CD4-positive, alpha-beta T cell treated with Interferon gamma for 1 hour (primary cell): ENCODE measurements around the gene SH2B2.

Experiments
- DNase-seq: peaks from one replicate; pipeline ENCODE4 v3.0.0-alpha.2; 2020

Gene SH2B2

DNA sequence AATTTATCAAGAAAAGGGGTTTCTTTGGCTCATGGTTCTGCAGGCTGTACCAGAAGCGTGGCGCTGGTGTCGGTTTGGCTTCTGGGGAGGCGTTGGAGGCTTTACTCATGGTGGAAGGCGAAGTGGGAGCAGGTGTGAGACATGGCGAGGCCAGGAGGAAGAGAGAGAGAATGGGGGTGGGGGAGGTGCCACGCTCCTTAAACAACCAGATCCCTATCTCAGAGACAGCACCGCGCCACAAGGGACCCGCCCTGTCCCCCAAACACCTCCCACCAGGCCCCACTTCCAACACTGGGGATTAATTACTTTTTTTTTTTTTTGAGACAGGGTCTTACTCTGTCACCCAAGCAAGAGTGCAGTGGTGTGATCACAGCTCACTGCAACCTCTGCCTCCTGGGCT, 18.0 kb upstream of the SH2B2 start:
- no peak for DNase-seq

DNA sequence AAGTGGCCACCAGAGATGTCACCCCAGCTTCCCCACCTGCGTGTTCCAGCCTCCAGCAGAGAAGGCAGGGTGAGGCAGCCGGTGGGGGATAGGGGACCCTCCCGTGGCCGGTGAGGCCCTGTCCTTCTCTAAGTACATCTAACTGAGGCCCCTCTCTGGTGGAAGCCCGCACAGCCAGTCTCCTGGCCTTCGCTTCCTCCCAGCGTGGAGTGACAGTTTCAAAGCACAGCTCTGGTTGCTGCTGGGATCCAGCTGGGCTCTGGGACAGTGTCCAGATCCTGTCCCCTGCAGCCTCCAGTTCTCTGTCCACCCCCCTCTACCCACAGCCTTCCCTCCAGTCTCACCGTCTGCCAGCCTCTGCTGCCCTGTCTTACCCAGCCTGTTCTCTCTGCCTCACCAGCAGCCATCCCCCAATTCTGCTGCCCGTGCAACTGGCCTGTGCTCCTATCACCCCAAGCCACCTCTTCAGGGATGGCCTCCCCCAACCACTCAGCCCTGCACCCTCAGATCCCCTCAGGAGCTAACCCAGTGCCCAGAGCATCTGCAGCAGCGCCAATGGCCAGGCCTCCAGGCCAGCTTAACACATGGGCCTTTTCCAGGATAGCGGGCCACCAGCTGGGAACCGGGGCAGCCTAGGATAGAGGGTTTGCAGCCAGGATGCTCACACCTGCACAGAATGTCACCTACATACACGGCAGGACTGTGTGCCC, 16.3 kb upstream of the SH2B2 start:
- no peak for DNase-seq

DNA sequence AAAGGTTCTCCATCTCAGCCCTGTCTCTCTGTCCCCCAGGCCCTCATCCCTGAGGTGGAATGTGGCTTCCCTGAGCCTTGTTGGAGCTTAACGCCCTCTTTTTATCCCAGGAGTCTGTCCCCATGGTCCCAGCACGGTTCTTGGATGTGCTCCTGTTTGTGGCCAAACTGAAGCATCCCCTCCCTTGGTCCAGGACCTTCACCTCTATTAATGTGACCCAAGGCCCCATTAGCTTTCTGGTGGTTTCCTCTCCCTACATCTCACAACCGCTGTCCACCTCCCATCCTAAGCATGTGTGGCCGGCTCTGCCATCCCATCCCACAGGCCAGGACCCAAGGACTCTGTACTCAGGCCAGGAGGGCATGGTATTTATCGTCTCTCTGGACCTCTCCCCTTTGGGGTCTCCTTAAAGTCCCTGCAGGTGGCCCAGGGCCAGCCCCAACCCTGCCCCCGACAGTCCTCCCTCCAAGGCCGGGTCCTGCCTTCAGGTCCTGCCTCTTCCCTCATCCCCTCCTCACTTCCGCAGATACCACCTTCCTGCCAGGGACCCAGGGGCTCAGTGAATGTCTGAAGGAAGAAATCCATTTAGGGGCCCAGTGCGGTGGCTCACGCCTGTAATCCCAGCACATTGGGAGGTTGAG, 15.4 kb upstream of the SH2B2 start:
- DNase-seq: no peak

DNA sequence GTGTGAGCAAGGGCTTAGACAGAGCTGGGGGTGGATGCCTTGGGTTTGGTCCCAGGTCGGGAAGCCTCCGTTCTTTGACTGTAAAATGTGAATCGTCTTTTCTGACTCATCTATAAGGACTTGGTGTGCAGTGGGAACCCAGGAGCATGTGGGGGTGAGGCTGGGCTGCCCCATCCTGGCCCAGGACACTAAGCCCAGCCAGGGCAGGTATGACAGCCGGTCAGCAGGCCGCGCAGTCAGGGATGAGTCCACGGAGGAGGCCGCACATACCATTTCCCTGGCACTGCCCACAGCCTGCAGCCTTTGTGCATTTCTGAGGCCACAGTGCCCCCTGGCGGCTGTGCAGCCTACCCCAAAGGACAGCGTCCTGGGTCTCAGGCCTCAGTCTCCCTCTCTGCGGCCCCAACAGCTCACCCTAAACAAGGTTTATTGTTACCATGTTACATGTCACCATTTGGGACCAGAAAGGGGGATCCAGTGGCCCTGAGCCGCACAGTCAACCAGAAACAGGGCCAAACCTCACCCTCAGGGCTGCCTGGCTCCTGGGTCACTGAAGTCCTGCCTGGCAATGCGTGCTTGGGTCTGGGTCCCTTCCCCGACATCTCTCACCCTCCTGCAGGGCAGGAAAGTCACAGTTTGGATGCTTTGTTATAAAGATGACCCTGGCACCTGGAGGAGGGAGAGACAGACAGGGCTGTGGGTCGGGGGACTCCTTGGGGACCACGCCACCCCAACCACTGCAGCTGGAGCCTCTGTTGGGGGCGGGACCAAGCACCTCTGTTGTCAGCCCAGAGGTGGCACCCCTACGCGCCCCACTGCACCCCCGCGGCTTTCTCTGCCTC, 14.4 kb upstream of the SH2B2 start:
- peak; percentile 60 for DNase-seq

DNA sequence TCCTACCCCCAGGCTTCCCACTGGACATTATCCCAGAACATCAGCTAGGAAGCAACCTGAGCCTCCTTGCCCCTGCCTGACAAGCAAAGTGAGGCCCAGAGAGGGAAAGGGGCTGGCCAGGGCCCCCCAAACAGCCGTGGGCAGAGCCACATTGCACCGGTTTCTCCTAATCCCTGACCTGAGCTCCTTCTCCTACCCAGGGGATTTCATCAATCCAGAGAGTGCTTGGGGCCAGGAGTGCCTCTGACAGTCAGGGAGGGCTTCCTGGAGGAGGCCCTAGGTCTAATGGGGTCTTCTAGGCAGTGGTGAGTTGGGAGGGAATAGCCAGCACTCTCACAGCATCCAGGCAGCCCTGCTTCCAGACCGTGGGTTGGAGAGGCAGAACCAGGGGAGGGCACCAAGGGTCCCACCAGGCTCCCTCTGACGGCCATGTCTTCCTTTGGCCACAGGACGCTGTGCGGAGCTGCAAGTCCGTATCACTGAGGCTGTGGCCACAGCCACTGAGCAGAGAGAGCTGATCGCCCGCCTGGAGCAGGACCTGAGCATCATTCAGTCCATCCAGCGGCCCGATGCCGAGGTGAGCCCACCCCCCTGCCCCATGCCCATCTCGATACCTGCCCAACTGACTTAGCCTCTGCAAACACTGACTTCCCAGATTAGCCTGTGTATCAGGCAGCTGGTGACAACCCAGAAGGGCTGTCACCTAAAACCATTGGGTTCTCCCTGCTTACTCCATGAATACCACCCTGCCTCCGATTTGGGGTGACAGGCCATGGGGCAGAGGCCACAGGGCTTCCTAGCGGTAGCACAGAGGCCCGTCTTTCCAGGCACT, 13.5 kb upstream of the SH2B2 start:
- no peak for DNase-seq

DNA sequence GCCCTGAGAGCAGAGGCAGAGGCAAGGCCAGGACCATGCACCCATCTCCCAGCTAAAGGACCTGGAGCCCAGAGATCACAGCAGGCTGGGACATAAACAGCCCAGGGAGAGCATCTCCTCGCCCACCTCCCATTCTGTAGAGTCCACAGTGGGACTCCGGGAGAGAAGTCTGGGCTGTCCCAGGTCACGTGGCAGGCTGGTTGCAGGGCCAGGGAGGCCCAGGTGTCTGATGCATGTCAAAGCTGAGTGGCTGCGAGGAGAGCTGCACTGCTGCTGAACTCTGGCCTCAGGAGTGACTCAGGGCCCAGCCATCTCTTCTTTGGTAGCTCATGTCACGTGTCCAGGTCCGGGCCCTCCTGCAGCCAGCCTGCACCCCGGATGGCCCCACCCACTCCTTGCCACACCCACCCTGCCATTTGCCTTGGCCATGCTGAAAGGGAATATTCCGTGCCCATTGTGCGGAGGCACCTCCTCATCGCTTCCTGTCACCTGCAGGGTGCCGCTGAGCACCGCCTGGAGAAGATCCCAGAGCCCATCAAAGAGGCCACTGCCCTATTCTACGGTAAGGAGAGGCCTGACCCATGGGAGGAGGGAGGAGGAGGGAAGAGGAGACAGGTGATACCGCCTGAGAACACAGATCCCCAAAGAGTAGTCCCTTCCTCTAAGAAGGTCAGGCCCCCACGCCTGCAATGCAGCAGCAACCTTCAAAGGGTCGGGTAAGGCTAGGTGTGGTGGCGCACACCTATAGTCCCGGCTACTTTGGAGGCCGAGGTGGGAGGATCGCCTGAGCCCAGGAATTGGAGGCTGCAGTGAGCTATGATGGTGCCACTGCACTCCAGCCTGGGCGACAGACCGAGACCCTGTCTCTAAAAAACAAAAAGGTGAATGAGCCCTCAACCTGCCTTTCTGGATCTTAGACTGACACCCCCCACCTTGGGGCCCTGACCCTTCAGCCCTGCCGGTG, 12.6 kb upstream of the SH2B2 start:
- DNase-seq: no peak

DNA sequence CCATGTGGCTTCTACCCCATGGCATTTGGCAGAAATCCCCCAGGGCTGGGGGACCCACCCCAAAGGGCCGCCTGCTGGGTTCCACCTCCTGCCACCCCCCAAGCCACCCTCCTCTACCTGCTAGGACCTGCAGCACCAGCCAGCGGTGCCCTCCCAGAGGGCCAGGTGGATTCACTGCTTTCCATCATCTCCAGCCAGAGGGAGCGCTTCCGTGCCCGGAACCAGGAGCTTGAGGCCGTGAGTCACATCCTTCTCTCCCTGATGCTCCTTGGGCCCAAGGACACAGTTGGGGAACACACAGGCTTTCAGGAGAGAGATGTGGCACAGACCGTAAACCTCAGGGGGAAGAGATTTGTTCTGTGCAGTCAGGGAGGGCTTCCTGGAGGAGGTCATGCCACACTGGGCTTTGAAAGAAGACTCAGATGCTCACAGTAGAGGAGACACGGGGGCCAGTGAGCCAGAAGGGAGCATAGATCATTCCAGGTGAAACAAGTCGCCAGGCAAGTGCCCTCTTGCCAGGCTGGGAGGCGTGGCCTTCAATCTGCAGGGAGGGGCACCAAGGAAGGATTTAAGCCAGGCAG, 11.5 kb upstream of the SH2B2 start:
- no peak for DNase-seq

DNA sequence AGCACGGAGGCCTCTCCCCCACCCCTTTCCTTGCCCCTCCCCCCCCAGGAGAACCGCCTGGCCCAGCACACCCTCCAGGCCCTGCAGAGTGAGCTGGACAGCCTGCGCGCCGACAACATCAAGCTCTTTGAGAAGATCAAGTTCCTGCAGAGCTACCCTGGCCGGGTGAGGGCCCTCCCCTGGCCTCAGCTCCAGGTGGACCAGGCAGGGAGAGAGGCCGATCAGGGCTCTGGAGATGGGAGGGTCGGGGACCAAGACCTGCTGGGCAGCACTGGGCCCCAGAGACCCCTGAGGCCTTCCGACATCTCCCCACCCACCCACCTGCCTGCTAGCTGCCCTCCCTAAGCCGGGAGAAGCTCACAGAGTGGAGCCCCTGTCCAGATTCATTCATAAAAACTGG, 8.8 kb upstream of the SH2B2 start:
- DNase-seq: no peak

DNA sequence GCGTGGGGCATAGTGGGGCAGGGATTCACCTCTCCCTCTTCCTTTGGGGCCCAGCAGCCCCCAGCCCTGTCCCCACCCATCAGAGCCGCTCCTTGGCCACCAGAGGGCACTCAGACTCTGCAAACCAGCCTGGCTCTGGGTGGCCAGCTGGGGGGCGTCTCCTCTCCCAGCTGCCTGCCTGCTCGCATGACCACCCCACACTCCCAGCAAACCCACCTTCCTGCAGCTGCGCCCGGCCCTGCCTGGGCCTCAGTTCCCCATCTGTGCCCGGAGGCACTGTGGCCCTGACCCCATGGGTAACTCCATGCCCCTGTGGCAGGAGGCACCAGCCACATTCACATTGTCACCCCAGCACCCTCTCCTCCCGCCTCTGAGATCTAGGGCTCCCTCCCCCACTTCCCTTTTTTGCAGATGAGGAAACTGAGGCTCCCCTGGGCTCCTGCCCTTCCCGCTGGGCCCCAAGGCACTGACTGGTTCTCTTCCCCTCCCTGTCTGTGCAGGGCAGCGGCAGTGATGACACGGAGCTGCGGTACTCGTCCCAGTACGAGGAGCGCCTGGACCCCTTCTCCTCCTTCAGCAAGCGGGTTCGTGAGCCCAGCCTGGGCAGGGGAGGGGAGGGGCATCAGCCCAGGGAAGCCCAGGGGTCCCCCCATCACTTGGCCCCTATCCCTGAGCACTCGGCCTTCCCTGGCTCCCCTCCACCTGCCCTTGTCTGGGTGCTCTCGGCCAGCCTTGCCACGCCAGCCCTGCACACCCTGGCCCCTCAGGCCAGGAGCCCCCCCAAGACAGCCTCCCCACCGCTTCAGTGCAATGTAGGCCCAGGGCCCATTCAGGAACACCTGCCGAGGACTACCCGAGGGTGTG, 6.9 kb upstream of the SH2B2 start:
- peak; percentile 66 for DNase-seq

DNA sequence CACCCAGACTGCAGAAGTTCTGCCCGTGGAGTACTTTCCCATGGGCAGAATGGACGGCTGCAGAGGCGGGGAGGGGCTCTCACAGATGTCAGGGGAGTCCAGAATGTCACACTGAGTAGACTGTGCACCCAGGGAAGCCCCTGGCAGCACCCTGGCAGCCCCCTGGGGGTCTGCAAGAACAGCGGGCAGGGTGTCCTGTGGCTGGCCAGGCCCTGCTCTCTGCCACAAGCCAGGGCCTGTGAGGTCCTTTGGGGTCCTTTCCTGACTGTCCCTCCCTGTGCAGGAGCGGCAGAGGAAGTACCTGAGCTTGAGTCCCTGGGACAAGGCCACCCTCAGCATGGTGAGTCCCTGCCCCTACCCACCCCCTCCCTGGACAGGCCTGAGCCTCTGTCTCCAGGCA, 6.1 kb upstream of the SH2B2 start:
- DNase-seq: no peak

DNA sequence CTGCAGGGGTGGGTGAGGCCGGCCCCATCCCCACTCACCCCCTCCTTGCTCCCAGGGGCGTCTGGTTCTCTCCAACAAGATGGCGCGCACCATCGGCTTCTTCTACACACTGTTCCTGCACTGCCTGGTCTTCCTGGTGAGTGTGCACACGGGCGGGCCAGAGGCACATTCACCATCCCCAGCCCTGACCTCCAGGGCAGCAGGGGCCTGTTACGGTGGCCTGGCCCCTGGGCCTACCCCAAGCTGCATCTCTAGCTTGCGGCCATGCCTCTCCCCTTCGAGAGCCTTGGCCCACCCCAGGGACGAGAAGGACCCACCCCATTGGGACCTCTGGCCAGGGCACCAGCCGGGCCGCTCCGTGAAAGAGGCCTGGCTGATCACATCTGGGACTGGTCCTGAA, 4.9 kb upstream of the SH2B2 start:
- DNase-seq: no peak

DNA sequence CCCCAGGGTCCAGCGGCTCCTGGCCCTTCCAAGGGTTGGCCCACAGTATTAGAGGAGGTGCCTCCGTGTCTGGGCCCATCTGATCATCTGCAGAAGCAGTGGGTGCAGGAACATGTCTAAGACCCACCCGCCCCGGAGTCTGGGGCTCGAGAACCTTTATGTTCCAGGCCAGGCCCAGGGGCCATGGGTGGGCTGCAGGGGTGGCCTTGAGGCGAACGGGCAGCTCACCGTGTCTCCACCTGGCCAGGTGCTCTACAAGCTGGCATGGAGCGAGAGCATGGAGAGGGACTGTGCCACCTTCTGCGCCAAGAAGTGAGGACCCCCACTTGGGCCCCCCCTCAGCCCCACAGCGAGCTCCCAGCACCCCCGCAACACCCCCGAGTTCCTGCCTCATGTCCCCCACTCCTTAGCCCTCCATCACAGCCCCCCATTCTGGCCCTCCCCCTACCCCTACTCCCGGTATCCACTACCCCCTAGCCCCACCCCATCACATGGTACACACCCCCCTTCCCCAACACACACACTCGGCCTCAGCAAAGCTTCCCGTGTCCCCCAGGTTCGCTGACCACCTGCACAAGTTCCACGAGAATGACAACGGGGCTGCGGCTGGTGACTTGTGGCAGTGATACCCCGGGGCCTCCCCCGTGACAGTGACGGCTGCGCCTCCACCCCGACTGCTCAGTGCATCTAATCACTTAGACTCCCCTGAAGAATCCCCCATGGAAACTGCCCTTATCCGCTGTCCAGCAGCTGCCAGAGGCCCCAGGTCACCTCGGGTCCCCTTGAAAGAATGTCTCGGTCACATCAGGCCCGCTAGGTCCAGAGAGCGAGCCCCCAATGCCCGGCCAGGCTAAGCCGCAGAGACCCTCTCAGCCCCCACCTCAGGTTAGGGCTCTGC, 4.0 kb upstream of the SH2B2 start:
- no peak for DNase-seq

DNA sequence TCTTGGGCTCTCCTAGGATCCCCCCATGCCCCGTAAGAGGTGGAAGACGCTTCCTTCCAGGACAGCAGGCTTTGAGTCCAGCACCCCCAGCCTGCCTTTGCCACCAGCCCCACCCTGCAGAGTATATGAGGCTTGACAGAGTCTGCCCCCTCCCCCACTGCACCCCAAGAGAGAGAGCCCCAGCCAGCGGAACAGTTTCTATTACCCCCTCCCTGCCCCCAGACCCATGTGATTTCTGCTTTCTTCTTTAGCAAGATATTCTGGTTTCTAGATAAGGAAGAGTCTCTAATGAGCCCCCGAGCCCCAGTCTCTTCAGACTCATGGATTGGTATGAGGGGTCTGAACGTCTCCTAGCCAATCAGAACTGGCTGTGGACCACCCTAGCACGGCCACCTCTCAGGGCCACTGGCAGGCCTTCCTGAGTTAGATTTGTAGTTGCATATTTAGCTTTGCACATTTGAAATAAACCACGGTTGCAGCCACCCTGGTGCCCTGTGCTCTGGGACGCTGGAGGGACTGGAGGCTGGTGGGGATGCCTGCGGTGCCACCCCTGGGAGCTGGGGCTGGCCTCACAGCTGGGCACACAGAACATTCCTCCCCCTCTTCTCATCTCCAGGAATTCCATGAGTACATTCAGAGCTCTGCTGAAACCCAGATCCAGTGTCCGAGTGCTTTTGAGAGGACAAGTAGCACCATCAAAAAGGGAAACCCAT, 3.0 kb upstream of the SH2B2 start:
- DNase-seq: no peak

DNA sequence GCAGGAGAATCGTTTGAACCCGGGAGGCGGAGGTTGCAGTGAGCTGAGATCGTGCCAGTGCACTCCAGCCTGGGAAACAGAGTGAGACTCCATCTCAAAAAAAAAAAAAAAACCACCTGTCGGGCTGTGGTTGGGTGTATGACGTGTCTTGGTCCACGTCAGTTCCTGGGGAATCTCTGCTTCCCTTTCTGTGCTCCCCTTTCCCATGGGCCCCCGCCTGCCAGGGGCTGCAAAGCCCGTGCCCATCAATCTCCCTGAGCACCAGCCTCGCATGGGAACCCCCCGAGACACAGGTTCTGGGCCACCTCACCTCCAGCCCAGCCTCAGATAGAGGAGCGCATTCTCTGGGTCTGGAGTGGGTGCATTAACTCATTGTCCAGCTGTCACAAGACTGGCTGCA, 2.3 kb upstream of the SH2B2 start:
- peak; percentile 45 for DNase-seq

DNA sequence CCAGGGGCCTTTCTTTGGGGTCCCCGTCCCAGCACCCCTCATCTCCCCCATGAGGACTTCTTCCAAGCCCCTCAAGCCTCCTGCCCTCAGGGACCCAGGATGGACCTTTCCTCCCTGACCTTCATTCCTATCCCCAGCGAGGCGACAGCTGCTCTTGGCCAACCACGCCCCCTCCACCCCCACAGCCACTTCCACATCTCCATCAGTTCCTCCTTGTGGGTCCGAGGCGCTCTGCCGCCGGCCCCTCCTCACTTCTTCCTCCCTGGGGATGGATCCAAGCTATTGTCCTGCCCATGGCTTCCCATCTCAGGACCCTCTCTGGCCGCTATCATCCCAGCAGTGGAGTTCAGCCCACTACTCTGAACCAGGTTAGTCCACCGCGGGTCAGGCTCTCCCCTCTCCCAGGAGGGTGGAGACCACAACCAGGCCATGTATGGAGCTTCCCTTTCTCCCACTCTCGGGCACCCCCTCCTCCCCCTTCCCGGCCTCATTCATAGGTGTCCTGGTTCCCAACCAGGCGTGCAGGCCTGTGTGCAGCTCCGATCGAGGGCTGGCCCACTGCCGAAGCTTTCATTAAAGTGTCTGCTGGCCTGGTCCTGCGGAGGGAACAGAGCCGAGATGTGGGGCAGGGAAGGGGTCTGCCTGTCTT, 1.7 kb upstream of the SH2B2 start:
- DNase-seq: peak; percentile 49

DNA sequence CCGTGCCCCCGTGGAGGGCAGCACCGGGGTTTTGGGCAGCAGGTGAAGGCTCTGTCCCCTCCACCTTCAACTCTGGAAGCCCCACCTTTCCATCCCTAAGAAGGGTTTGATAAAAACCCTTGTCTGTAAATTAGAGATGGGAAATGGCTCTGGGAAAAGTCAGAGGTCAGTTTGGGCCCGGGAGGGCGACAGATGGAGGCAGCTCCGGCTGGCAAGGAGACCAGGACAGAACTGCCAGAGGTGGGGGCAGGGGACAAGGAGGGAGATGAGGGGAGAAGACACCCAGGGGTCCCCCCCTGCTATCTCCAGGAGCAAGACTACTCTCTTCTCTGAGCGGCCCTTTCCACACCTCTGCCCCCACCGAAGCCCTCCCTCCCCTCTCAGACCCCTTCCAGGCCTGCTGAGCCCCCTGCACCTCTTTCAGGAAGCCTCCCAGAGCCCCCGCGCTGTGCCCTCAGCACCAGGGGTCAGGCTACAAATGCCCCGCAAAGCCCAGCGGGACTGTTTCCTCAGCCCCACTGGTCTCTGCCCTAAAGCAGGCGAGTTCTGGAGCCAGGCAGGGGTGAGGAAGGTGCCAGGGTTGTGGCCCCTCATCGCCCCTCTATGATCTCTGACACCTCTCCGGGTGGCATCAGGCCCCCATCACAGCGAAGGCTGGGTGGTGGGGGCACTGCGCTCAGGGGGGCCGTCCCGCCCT, 980 bp upstream of the SH2B2 start:
- no peak for DNase-seq
